Islet precursor cell (in vitro differentiated cells): Measurements from ENCODE around the gene SNN.
A peak's percentile ranks its signal among the peaks of the same experiment; 100 is the strongest.

ENCODE experiments used
- DNase-seq: peaks from one replicate; pipeline ENCODE4 v3.0.0-alpha.2; 2018

SNN gene

DNA sequence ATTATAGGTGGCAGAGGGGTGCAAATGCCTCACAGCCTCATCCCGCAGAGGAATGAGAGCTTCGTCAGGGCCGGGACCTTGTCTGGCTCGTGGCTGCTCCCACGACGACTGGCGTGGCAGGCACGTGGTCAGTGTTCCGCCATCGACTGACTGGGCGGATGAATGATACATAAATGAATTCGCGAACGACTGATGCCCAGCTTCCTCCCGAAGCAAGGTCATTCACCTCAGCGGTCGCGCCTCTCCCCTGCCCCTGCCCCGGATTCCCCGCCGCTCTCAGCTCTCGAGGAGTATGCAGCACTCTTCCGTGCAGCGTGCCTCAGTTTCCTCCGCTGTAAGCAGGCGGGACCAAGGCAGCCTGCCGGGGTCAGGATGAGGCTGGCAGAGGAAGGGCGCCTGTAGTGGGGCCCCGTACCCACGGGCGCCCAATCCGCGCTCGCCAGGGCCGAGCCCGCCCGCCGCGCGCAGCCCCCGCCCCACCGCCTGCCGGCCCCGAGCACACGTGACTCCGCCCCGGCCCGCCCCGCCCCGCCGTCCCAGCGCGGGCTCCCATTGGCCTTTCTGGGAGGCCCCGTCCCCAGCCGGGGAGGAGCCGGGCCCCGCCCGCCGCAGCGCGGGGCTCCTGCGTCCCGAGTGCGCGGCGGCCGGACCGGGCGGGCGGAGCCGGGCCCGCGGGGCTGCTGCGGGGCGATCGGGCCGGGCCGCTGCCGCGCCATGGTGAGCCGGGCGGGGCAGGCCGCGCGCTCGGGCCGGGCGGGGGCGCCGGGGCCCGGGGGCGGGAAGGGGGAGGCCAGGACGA, at the start of gene SNN:
TSS of gene SNN (plus strand) at position 632 of the 799 bp plus-strand sequence. CDS start 7,605 bp downstream, outside the sequence.
- DNase-seq, result peak; percentile 88

DNA sequence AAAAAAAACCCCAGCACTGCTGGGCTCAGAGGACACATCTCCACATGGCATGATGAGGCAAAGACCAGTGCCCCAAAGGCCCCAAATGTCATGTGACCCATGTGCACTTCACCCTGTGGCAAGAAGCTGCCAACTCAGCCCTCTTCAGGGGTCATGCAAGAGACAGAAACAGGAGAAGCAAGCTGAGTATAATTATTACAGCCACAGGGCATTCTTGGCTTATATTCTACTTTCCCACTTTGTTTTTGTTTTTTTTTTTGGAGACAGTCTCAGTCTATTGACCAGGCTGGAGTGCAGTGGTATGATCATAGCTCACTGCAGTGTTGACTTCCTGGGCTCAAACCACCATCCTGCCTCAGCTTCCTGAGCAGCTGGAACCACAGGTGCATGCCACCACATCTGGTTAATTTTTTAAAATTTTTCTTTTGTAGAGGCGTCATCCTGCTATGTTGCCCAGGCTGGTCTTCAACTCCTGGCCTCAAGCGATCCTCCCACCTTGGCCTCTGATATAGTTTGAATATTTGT, 48.9 kb upstream of the SNN start:
- no peak for DNase-seq

DNA sequence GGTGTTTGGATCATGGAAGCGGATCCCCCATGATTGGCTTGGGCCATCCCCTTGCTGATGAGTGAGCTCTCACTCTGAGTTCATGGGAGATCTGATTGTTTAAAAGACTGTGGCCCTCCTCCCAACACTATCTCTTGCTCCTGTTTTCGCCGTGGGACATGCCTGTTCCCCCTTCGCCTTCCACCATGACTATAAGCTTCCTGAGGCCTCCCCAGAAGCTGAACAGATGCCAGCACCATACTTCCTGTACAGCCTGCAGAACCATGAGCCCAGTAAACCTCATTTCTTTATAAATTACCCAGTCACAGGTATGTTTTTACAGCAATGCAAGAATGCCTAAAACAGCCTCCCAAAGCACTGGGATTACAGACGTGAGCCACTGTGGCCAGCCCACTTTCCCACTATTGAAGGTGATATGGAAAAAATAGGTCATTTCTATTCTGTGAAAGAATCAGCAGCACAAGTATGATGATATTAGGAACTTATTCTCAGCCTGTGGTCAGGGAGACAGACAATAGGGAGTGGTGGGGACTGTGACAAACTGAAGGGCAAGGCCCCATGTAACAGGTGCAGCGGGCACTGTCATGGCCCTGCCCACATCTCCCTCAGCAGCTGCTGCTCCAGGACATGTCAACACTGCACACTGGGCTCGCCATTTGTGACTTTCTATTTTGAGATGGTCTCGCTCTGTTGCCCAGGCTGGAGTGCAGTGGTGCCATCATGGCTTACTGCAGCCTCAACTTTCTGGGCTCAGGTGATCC, 47.8 kb upstream of the SNN start:
- no peak for DNase-seq

DNA sequence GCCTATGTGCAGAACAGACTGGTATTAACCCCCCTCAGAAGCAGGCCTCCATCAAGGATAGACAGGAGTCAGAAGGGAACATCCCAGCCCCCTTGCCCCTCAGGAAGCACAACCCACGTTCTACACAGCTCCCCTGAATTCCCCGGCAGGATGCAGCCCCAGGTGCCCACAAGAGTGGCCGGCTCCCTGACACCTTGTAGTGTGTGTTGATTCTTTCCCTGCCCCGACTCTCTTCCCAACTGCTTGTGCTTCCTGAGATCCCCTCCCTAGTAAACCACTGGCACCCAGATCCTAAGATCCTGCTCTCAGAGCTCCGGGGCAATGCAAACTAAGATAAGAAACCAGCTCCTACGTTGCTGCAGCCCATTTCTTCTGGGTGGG, 46.7 kb upstream of the SNN start:
- DNase-seq, result no peak

DNA sequence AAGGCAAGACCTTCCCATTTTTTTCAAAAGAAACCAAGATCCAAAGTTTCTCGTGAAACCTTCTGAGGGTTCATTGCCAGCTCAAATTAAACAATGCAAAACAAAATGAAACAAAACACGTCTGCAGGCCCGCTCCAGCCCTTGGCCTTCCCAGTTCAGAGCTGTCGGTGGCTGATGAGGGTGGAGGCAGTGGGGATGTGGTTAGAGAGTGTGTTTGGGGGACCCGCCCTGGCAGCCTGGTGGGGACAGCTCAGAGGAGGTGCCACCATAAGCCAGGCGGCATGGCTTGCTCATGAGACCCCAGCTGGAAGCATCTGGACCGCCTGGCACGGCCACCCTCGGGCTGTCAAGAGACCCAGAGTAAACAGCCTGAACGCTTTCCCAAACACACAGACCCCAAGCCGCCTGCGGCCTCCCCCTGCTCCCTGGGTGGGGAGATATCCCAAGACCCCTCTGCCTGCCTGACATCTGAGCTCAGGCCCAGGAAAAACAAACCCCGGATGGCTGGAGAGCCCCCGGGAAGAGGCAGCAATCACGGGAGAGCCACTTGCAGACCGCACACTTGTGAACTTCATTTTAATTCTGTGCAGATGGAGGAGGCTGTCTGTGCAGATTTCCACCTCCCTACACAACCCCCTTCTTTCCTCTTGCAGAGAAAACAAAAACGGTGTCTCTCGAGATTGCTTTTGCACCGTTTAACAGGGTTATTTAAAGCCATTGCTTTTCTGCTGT, 46.2 kb upstream of the SNN start:
- DNase-seq, result no peak

DNA sequence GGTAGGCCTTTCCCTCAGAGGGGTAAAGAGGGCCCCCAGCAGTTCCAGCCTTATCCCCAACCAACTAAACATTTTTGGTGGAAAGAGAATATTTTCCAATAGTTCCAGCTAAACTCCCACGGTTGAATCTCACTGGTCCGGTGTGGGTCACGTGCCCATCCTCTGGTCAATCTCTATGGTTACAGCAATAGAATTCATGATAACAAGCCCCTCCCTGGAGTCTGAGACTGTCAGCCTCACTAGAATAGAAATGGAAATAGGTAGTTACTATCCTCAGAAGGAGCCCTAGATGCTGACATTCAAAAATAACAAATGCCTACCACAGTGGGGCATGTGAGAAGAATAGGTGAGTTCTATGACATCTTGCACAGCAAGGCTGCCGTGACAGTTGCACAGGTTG, 44.0 kb upstream of the SNN start:
- DNase-seq, result no peak

DNA sequence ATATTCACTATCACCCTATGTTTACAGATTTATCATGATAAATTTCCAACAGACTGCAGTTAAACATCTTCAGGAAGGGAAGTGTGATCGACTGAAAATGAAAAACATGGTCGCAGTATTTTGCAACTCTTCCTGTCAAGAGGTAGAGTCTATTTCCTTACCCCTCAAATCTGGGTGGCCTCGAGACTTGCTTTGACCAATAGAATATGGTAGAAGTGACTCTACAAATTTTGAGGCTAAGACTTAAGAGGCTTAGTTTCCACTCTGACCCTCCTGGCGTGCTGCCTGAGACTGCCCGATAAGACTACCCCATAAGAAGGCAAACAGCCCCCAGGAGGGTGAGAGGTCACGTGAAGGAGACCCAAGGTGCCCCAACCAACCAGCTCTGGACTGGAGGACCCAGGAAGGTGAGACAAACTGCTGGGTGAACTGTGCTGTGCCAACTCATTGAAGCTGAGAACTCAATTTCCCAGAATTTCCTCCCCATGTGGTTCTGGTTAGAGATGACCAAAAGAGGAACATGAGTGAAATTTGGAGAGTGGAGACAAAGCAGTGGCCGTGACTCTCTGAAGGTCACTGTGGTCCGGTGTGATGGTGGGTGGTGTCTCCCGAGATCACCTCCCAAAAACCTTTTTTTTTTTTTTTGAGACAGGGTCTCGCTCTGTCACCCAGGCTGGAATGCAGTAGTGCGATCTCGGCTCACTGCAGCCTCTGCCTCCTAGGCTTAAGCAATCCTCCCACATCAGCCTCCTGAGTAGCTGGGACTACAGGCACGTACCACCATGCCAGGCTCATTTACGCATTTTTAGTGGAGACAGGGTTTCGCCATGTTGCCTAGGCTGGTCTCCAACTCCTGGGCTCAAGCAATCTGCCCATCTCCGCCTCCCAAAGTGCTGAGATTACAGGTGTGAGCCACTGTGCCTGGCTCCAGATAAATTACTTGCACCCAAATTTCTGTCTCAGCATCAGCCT, 43.3 kb upstream of the SNN start:
- DNase-seq, result no peak

DNA sequence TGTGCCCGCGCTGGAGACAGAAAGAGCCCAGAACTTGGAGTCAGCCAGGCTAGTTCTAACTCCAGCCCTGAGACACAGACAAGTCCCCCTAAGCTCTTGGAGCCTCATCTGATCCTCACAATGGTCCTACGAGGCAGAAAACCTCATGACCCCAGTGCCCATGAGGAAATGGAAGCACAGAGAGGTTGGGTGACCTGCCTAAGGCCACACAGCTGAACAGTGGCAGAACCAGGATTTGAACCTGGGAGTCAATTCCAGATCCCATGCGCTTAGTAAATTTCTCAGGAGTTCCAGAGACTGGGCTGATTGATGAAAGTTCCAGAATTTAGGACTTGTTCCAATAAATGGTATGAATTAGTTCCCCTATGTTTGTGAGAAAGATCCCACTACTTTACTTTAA, 42.5 kb upstream of the SNN start:
- DNase-seq, result no peak

DNA sequence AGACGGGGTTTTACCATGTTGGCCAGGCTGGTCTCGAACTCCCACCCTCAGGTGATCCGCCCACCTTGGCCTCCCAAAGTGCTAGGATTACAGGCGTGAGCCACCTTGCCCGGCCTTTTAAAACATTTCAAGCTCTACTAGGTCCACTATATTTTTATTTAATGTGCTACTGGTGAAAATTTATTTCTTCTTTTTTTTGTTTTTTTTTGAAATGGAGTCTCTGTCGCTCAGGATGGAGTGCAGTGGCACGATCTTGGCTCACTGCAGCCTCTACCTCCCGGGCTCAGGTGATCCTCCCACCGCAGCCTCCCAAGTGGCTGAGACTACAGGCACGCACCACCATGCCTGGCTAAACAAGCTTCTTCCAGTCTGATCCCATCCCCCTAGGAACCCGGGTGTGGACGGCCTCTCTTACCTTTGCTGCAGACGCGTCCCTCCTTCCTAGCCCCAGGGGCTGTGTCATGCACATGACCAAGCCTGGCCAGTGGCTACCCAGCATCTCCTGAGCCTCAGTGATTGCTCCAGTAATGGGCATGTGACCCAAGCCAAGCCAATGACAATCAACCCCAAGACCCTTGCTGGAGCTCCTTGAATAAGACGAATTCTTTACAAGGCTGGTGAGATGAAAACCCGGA, 41.5 kb upstream of the SNN start:
- no peak for DNase-seq

DNA sequence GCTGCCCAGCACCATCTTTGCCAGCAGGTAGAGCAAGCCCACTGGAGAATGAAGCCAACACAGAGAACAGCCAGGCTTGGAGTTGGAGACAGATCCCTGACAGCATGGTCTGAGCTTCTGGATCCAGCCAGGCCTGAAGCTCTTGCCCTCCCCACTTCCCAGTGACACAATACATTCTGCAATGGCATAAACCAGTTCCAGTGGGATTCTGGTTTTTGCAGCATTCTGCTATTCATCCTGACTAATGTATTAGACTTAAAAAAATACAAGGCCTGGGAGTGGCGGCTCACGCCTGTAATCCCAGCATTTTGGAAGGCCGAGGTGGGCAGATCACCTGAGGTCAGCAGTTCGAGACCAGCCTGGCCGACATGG, 41.0 kb upstream of the SNN start:
- no peak for DNase-seq

DNA sequence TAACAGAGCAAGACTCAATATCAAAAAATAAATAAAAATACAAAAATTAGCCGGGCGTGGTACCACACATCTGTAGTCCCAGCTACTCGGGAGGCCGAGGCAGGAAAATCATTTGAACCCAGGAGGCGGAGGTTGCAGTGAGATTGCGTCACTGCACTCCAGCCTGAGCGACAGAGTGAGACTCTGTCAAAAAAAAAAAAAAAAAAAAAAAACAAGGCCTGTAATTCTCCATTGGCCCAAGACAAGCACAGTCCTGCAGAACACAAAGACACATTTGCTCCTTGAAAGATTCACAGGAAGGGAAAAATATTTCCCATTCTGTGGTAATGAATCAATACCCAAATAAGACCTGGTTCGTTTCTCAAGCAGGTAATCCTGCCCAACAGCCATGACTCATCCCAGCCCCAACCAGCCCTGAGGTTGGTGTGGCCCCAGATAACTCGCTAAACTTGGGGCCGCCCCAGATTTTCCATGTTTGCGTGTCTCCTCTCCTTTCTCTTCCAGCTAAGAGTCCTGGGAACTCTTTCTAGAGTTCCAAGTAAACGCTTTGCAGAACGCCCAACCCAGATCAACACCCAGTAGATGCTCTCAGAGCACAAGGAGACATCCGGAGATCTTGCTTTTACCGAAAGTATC, 40.3 kb upstream of the SNN start:
- peak; percentile 77 for DNase-seq

DNA sequence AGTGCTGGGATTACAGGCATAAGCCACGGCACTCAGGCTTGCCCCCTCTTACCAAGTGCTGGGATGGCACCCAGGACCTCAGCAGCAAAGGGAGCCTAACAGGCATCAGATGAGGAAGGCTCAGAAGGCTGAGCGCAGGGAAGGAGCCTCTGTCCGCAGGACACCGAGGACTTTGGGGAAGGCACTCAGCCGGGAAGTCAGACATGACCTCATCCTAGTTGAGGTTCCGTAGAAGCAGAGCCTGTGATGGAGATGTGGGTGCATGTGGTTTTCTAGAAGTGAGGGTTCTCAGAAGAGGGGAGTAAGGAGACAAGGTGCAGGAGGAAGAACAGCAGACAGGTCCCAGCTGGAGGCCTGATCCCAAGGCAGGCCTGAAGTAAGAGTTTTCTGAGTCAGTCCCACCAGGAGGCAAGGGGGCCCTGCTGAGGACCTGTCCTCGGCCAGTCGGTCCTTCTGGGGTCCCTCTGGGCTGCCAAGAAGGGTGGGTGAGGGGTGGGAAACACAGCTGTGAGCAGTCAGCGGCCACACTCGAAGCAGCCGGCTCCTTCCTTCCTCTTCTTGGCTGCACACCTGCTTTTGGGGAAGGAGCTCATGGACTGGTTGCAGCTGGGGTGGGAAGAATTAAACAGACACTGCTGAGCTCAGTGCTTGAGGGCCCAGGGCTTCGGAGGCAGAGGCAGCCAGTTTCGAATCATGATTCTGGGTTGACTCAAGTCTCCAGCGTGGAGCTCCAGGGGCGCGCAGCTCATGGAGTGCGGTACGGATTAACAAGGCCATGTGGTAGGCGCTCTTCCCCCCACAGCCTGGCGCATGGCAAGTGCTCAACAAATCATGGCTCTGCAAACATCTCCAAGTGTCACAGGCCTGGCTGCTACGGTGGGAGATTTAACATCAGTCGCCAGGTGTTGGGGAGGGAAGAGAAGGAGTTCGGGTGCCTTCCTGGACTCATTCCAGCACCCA, 38.9 kb upstream of the SNN start:
- DNase-seq, result no peak

DNA sequence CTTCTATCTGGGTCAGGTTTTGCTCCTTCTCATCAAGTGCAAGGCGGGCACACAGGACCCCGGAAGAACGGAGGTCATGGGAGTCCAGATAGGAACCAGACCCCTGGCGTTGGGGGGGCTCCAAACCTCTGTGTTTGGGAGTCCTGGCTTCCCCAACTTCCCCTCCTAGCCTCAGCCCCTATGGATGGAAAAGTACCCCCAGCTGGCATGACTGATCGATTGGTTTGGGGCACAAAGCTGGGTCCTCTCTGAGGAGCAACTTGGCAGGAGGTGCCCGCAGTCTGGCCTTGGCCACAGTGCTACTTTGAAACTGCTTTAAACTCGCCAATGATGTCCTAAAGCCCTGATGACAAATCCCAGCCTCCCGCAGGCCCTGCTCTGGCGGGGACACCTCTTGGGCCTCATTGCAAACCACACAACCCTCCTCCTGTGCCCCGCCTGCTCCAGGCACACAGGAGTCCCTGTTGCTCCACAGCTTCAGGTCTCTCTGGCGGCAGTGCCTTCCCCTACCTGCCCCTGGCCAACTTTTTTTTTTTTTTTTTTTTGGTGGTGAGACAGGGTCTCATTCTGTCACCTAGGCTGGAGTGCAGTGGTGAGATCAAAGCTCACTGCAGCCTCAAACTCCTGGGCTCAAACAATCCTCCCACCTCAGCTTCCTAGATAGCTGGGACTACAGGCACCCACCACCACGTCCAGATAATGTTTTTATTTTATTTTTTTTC, 38.0 kb upstream of the SNN start:
- no peak for DNase-seq

DNA sequence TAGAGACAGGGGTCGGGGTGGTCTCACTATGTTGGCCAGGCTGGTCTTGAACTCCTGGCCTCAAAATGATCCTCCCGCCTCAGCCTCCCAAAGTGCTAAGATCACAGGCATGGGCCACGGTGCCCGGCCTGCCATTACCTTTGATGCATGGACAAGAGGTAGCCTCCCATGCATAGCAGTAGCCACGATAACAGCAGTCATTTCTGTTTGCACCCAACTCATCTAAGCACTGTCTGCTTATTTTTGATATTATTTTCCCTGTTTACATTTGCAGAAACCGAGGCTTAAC, 37.5 kb upstream of the SNN start:
- no peak for DNase-seq

DNA sequence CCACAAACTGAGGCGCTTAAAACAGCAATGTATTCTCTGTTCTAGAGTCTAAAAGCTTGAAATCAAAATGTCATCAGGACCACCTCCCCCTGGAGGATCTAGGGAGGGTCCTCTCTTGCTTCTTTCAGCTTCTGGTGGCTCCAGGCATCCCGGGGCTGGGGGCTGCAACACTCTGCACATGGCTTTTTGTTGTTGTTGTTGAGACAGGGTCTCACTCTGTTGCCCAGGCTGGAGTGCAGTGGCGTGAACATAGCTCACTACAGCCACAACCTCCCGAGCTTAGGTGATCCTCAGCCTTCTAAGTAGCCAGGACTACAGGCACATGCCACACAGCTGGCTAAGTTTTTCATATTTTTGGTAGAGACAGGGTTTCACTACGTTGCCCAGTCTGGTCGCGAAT, 37.0 kb upstream of the SNN start:
- no peak for DNase-seq

DNA sequence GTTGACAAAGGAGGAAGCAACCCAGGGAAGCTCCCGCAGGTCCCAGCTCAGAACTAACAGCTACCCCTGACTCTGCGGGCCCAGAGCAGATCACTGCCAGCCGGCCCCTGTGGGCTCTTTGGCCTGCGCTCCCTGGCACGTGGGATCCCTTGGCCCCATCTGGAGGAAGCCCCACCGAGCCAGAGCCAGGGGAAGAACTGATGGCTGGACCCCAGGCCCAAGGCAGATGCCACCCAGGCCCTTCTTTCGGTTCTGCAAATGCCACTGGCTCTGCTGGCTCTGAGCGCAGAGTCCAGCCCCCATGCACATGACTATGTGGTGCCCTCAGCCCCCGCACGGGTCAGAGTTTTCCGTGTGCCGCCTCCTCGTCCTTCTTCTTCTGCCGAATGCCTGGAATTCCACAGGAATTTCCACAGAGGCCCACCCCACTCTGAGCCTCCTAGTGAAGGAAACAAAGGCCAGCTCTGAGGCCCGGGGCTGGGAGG, 35.8 kb upstream of the SNN start:
- peak; percentile 88 for DNase-seq

DNA sequence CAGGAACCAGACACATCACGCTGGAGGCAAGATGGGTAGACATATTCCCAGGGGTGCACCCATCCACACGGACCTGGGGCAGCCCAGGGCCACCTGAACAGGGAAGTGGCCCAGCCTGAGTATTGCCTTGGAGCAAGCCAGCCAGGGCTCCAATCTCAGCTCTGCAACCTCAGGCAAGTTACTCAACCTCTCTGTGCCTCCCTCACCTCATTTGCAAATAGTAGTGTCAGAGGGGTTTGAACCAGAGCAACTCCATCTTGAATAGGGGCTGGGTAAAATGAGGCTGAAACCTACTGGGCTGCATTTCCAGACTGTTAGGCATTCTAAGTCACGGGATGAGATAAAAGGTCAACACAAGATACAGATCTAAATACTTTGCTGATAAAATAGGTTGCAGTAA, 35.1 kb upstream of the SNN start:
- DNase-seq, result no peak

DNA sequence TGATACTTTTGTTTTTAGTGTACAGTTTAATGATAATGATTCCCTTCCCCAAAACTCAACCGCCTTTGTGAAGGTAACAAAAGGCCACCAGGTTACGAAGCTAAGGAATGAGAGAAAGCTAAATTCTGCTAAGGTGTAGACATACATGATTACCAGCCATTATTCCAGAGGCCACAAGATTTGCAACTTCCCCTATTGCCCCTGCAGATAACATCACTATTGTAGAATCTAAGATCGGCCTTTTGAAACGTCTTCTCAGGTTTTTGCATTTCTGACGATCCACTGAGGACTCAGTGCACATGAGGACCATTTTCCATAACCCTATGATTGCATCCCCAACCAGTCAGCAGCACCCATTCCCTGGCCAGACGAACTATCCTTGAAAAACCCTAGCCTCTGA, 33.9 kb upstream of the SNN start:
- DNase-seq, result no peak

DNA sequence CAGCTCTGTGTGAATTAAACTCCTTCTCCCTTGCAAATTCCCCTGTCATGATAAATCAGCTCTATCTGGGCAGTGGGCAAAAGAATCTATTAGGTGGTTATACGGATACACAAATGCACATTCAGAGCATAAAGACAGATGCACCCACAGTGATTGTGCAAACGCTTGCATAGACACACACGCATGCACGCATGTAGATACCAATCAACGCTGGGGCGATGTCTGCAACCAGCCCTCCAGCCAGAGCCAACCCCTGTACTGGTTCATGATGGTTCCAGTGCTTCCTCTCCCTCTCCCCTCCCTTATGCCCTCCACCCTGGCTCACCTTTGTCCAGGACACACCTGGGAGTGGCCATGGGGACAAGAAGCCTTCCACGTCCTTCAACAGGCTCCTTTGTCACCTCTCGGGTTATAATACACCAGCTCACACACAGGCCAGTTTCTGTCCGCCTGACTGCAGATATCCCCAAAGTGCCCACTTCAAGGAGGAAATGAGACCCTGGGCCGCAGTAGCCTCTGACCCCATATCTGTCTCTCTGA, 33.1 kb upstream of the SNN start:
- DNase-seq, result no peak
